ENCODE data around the gene ESAM.

Gene ESAM

DNA sequence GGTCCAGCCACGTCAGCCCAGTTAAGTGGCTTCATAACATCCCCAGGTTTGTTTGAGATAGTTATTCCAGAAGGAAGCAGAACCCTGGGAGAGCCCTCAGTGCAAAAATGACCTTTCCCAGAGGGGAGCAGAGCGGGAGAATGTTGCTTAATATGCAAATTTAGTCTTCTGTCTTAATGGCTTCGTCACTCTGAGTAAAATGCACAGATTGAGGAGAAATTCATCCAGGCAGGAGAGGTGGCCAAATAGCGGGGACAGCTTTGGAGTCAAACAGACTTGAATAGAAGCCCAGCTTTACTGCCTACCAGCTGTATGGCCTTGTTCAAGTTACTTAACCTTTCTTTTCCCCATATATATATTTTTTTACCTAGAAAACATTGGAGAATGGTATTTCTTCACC lies 34.6 kb downstream of the ESAM start:
- no peak for DNase-seq

DNA sequence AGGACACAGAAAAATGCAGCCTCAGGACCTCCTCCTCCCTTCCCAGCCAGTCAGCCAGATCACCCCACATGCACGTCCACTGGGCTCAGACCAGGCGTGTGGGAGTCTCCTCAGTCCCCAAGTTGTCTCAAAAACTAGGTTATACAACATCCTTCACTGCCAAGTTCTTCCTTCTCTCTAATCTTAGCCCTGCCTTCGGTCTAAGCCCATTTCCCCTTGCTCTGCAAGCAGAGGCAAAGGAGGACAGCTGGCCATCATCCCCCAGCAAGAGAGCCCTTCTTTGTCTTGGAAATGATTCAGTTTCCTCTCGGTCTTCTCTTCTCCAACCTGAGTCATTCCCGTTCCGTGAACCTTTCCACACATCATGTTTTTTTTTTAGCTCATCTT lies 36.4 kb downstream of the ESAM start:
- DNase-seq: no peak

DNA sequence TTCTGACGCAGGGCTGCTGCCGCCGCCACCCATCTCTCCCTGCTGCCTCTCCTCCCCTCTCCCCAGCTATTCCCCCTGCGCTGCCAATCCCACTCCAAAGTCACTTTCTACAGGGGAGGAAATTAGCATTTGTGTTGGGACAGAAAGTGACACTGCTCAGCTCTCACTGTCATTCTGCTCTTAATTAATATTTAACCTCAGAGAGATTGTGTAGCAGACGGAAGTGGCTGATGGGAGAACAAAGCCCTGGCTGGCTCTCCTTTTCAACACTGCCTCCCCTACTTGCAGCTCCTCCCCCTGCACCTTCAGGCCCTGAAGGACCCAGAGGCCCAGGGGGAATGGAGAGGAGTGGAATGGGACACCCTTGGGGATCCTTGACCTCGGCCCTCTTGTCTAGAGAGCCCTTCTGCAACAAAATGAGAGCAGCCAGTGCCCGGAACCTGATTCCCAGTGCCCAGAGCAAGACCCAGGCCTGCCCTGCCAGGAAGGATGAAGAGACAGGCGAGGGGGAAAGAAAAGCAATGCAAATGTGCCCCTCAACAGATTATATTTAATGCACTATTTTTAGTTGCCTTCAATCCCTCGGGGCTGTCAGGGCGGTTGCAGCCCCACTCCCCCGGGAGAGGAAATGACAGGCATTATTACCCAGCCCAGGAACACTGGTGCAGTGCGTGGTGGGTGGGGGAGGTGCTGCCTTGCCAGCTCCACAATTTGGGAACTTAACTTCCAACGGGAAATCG lies 36.9 kb downstream of the ESAM start:
- DNase-seq: no peak

DNA sequence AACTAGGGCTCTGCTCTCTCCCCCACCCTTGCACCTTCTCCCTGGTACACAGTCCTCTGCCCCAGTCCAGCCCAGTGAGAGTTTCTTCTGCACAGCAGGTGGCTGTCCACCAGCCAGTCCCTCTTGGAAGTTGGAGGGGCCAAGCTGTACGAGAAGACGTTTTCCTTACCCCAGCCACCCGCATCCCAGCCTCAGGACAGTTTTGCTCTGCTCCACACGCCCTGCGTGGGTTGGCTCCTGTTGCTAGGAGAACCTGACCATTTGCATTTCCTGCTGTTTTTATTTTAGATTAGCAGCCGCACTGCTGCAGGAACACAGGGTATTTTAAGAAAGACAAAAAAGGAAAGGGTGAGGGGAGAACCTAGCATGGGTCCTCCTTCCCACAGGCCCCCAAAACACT lies 39.9 kb downstream of the ESAM start:
- no peak for DNase-seq

DNA sequence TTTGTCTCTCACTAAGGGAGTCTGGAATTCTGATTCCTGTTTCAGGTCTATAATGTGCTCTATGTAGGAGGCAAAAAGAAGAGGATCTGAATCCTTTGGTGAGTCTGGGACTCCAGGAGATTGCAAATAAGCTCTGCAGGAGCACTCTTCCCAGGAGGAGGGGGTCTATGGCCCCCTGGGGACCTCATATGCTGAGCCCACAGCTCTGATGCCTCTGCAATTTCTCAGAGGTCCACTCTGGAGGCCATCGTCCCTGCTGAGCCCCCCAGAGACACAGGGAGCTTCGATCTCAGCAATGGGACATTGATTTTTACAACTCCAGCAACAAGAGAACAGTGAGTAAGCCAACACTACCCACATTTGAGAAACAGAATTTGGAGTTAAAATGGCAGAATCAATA lies 42.6 kb downstream of the ESAM start:
- DNase-seq: no peak

DNA sequence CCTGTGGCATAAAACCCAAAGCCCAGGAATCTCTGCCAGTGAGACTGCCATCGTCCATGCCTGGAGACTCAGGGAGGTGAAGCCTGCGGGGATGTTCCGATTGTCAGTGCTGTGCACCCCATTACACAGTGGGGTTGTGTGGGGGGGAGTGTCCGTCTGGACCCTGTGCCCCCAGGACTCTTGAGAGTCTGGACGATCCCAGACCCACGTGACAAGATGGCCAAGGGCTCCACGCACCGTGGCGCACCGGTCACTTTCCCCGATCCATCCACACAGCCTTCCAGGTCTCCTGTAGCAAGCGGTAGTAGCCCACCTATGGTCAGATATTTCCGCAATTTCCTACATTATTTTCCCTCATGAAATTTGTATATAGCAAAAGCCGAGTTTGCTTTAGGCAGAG lies 43.3 kb downstream of the ESAM start:
- DNase-seq: no peak

DNA sequence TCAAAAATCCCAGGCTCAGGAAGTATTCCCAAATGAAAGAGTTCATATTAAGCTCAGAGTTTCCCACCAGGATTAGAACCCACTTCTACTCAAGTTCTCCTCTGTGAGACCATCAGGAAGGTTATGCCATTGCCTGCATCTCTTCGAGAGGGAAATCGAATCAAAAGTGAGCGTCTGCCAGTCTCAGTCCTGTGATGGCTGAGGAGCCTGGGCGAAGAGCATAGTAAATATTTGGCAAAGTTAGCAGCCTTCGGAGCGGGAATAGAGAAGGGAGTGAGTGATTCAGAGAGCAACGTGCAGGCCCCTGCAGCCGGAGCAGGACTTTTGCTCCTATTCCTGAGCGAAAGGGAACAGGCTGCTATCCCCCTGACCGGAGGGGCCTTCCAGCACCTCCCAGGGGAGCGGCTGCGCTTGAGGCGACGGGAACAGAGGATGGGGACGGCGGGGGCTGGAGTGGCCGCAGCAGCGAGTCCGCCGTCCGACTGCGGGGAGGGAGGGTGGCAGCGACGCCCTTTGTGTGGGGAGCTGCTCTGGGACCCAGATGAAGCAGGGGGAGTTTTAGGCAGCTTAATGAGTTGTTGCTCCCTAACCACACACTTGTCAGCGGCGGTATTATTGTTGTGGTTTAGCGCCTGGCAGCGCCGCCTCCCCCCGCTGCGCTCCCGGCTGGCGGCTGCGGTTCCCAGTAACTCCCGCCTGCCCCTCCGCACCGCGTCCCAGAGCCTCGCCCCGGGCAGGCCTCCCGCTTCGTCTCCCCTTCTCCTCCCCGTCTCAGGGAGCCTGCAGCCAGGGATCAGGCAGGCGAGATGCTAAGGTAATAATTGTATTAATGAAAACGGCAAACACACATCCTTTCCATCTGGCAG lies 44.1 kb downstream of the ESAM start:
- DNase-seq: peak; percentile 53

DNA sequence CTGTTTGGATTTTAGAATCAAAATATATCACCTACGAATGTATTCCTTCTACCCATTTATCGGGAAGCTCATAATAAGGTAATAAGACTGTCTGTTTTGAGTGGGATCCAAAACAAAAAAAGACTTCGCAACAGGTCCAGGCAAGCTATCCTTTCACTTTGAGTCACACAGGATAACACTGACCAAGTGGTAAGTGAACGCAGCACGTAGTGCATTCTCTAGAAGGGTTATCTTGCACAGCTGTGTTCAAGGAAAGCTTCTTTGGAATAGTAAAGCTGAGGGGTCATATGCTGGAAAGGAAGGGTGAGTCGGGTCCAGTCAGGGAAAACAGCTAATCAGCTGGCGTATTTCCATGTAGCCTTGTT lies 44.7 kb downstream of the ESAM start:
- no peak for DNase-seq

DNA sequence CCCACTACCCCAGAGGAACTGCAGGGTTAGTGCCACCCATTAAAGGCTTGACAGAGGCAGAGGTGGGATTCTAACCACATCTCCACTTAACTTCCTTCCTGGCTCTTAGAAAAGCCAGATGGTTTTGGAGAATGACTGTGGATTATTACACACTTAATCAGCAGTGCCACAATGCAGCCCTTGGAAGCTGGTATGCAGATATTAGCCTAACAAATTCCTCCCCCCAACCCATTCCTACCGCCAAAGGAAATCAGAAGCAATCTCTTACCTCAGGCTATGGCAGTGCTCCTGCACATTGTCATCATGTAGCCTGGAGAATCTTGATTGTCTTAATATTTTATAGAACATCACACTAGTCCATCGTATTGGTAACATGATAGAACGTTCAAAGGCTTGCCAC lies 45.5 kb downstream of the ESAM start:
- DNase-seq: no peak

DNA sequence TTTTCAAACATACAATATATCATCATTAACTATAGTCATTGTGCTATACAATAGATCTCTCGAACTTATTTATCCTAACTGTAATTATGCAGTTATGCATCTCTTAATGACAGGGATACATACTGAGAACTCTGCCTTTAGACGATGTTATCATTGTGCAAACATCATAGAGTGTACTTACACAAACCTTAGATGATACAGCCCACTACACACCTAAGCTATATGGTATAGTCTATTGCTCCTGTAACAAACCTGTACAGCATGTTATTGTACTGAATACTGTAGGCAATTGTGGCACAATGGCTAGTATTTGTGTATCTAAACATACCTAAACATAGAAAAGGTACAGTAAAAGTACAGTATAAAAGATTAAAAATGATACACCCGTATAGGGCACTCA lies 49.7 kb downstream of the ESAM start:
- no peak for DNase-seq

DNA sequence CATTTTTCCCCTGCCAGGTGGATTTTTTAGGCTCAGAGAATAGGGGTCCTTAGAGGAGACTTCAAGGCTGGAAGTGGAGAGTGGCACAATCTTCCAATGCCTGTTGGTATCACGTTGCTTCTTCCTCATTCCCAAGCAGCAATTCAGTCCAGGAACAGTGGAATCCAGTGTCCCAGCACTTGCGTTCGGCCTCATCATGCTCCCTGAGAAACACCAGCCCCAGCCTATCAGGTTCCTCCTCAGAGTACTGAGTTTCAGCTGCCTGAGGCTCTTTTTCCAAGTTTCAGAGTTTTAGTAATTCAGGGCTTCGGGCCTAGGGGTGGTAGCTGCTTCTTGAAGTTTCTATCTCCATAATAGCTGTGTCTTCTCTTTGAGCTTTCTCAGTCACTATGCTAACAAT lies 54.3 kb downstream of the ESAM start:
- DNase-seq: no peak
